ENCODE results near the gene PRR5L. TPM values are rescaled to one million over a fixed set of nuclear protein-coding genes. Genes with fewer than 3 reads are reported as not detected.
A peak's percentile ranks its signal among the peaks of the same experiment; 100 is the strongest.

The PRR5L gene
- total and polyA plus RNA-seq, 4 experiments from 2014 or later: 10.1 to 62.7 (median 39.7) TPM

DNA sequence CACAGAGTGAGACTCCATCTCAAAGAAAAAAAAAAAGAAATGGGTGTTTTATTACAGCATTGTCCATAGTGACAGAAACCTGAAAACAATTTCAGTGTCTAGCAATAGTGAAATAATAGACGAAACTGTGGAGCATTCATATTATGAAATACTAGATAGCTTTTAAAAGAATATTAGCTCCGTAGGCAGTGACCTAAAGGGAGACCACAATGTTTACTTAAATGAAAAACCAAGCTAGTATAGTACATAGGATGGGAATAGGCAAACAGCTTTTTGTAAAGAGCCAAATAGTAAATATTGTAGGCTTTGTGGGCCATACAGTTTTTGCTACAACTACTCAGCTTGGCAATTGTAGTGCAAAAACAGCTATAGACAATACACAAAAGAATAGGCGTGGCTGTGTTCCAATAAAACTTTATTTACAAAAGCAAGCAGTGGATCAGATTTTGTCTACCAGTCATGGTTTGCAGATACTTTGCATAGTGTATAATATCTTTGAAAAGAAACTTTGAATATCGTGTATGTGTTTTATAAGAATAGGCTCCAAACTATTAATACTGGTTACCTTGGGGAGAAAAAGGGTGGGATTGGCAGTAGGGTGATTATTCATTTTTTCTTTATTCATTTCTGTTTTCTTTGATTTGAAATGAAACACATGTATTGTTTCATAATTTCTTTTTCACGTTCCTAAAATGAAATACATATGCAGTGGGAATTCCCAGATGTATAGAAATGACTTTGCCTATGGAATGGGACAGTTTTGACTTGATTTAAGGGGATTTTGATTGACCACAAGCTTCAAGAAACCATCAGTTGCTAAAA is 50.7 kb downstream of the PRR5L start:
- DNase-seq: no peak
- no peak overlapping the region for H3K4me3 Mint-ChIP-seq
- no peaks in the 10 kb centered on the region for H3K36me3 ChIP-seq (ENCODE audit: insufficient read depth, low read length)

DNA sequence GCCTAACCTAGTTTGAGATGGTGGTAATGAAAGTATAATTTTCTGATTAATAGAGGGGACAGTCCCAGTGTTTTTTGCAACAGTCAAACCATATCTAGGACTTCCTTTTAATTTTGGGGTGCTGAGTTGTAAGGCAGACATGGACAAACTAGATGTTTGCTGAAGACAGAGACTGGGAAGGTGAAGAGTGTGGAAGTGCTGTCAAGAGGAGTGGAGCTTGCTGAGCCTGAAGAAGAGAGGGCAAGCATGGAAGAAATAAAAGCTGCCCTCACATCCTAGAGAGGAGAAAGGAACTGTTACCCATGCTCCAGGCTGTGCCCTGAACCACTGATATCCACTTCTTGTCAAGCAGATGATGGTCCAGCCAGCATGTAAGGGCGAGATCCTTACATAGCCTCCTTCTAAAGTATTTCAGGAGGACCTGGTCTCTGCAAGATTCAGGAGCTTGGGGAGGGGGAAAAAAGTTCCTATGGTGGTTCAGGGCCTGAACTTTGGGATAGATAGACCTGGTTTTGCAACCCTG is 51.4 kb downstream of the PRR5L start:
- Mint-ChIP-seq H3K36me3 (no peaks in the 10 kb centered on the region), H3K4me1 (peaks cover 3 to 13% (median 8%) of the 10 kb centered on the region in 4 donors), H3K27ac (no peak overlapping the region), H3K9me3 (no peaks in the 10 kb centered on the region), H3K4me3 (no peak overlapping the region), H3K27me3 (peaks cover 0 to 5% of the 10 kb centered on the region in 2 donors)
- Histone ChIP-seq H3K36me3 (ENCODE audit: insufficient read depth, low read length) (no peaks in the 10 kb centered on the region), H3K4me1 (ENCODE audit: insufficient read depth, low read length) (peaks cover 3% of the 10 kb centered on the region), H3K27me3 (ENCODE audit: insufficient read depth, low read length) (no peaks in the 10 kb centered on the region), H3K27ac (ENCODE audit: low read depth, low read length) (no peak overlapping the region), H3K9me3 (ENCODE audit: control insufficient read depth in 1 of 2, low read length in 2 of 2) (no peaks in the 10 kb centered on the region), H3K4me3 (ENCODE audit: low read length in 2 of 2) (no peak overlapping the region)
- CTCF ChIA-PET (ENCODE audit: partially characterized antibody): interaction anchor here (2.0 to 3.6 kb wide), 2 partner anchors 13 to 131 kb away, joined by 5 to 10 read pairs; no protein-coding TSS in a partner anchor
- intact Hi-C loops (cut with micrococcal nuclease): no loop called here
- no peak for DNase-seq
- POLR2A ChIA-PET (ENCODE audit: partially characterized antibody): no interaction called here

More for the DNA sequence above, 50.7 kb downstream of the PRR5L start:
- Mint-ChIP-seq H3K9me3 (no peaks in the 10 kb centered on the region), H3K4me1 (peaks cover 0 to 8% (median 3%) of the 10 kb centered on the region in 4 donors), H3K27ac (no peak overlapping the region), H3K36me3 (no peaks in the 10 kb centered on the region), H3K27me3 (peaks cover 3 to 10% of the 10 kb centered on the region in 2 donors)
- H3K4me1 ChIP-seq (ENCODE audit: insufficient read depth, low read length): no peaks in the 10 kb centered on the region
- intact Hi-C loops (cut with micrococcal nuclease): no loop called here
- H3K4me3 ChIP-seq (ENCODE audit: low read length in 2 of 2): no peak overlapping the region
- CTCF ChIA-PET (ENCODE audit: partially characterized antibody): interaction anchor here (1.3 to 3.6 kb wide), 3 partner anchors 12 to 146 kb away, joined by 5 to 10 read pairs (median 7); no protein-coding TSS in a partner anchor
- H3K27ac ChIP-seq (ENCODE audit: low read depth, low read length): no peak overlapping the region
- H3K9me3 ChIP-seq (ENCODE audit: control insufficient read depth in 1 of 2, low read length in 2 of 2): no peaks in the 10 kb centered on the region
- POLR2A ChIA-PET (ENCODE audit: partially characterized antibody): no interaction called here
- H3K27me3 ChIP-seq (ENCODE audit: insufficient read depth, low read length): no peaks in the 10 kb centered on the region

DNA sequence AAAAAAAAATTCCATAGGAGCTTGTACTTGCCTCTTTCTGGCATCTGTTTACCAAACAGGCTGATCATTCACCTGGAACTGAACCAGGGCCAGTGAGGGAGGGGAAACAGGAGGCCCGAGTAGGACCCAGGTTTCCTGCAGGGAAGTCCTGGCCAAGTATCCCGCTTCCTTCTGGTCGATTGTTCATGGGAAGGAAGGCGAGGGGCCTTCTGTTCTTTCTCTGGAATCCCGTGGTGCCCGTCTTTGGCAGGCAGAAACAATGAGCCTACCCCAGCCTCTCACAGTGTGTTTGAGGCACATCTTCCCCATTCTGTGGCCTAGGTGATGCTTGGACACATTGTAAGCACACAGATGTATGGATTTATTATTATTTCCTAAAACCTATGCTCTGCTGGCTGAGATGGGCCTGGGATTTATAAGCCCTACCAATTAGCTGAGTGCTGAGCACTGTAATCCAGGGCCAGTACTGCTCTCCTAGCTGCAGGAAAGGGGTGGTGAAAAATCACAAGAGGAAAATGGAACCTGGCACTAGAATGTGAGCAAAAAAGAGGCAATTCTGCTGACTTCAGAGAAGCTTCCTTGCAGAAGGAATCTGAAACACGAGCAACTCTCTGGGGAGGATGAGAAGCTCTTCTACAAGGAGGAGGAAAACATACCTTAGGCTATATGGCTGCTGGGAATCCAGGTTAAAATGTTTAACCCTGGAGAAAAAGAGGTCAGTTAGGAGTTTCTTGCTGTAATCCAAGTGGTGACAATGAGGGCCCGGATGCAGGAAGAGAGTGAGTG is 53.5 kb downstream of the PRR5L start:
- no peaks in the 10 kb centered on the region for H3K36me3 ChIP-seq (ENCODE audit: insufficient read depth, low read length)
- no peak overlapping the region for H3K4me3 ChIP-seq (ENCODE audit: low read length in 2 of 2)
- Mint-ChIP-seq H3K4me3 (no peak overlapping the region), H3K4me1 (peaks cover 20 to 34% (median 26%) of the 10 kb centered on the region in 4 donors), H3K36me3 (no peaks in the 10 kb centered on the region), H3K27ac (peak overlapping the region in 1 of 7 donors; percentile 70), H3K9me3 (no peaks in the 10 kb centered on the region), H3K27me3 (peaks cover under 1 to 2% of the 10 kb centered on the region in 2 donors)
- no peak overlapping the region for H3K27ac ChIP-seq (ENCODE audit: low read depth, low read length)
- intact Hi-C loops (cut with micrococcal nuclease): loop anchor here (10.0 kb wide), 1 partner anchor 55 kb away; no protein-coding TSS in a partner anchor
- ChIA-PET CTCF (ENCODE audit: partially characterized antibody) (interaction anchor here (1.5 to 3.6 kb wide), 5 partner anchors 32 to 160 kb away, joined by 4 to 11 read pairs (median 4); partner anchors contain the start of gene TRAF6), POLR2A (ENCODE audit: partially characterized antibody) (no interaction called here)
- H3K9me3 ChIP-seq (ENCODE audit: control insufficient read depth in 1 of 2, low read length in 2 of 2): no peaks in the 10 kb centered on the region
- no peak for DNase-seq
- no peaks in the 10 kb centered on the region for H3K27me3 ChIP-seq (ENCODE audit: insufficient read depth, low read length)
- H3K4me1 ChIP-seq (ENCODE audit: insufficient read depth, low read length): peaks cover 24% of the 10 kb centered on the region

DNA sequence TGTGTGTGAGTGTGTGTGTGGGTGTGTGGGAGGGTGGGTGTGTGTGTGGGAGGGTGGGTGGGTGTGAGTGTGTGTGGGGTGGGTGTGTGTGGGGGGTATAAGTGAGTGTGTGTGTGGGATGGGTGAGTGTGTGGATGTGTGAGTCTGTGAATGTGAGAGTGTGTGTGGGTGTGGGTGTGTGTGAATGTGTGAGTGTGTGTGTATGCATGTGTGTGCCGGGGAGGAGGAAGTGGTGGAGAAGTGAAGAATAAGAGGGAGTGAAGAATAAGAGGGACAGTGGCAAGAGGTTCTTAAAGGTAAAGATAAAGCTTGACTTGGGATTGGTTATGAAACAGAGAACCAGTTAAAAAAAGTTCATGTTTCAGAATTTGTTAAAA is 54.0 kb downstream of the PRR5L start:
- Histone ChIP-seq H3K27me3 (ENCODE audit: insufficient read depth, low read length) (no peaks in the 10 kb centered on the region), H3K9me3 (ENCODE audit: control insufficient read depth in 1 of 2, low read length in 2 of 2) (no peaks in the 10 kb centered on the region), H3K36me3 (ENCODE audit: insufficient read depth, low read length) (no peaks in the 10 kb centered on the region), H3K4me3 (ENCODE audit: low read length in 2 of 2) (no peak overlapping the region), H3K4me1 (ENCODE audit: insufficient read depth, low read length) (peaks cover 28% of the 10 kb centered on the region), H3K27ac (ENCODE audit: low read depth, low read length) (no peak overlapping the region)
- peaks cover 2% of the 10 kb centered on the region in 2 donors for H3K27me3 Mint-ChIP-seq
- peaks cover 21 to 40% (median 30%) of the 10 kb centered on the region in 4 donors for H3K4me1 Mint-ChIP-seq
- ChIA-PET POLR2A (ENCODE audit: partially characterized antibody) (no interaction called here), CTCF (ENCODE audit: partially characterized antibody) (interaction anchor here (3.6 kb wide), 1 partner anchor 129 kb away, joined by 10 read pairs; no protein-coding TSS in a partner anchor)
- no peaks in the 10 kb centered on the region for H3K9me3 Mint-ChIP-seq
- no peak overlapping the region for H3K4me3 Mint-ChIP-seq
- H3K27ac Mint-ChIP-seq: peak overlapping the region in 1 of 7 donors; percentile 70
- DNase-seq: no peak
- no peaks in the 10 kb centered on the region for H3K36me3 Mint-ChIP-seq
- intact Hi-C loops (cut with micrococcal nuclease): loop anchor here (10.0 kb wide), 1 partner anchor 55 kb away; no protein-coding TSS in a partner anchor

DNA sequence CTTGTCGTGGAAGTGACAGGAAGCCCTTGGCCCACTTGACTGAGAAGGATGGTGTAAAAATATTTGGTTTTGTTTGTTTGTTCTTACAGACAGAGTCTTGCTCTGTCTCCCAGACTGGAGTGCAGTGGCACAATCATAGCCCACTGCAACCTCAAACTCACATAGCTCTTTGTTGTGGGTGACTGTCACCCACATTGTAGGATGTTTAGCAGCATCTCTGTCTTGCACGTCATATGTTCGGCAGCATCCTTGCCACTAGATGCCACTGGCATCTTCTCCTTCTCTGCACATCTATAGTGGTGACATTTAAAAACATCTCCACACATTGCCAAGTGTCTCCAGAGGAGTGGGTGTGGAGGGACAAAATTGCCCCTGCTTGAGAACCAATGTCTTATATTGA is 56.8 kb downstream of the PRR5L start:
- Mint-ChIP-seq H3K9me3 (no peaks in the 10 kb centered on the region), H3K27ac (peak overlapping the region; percentile 72 to 88 (median 82)), H3K4me3 (peak overlapping the region in 4 of 8 donors; percentile 31 to 60 (median 44)), H3K36me3 (no peaks in the 10 kb centered on the region), H3K27me3 (peaks cover 2% of the 10 kb centered on the region in 2 donors), H3K4me1 (peaks cover 24 to 63% (median 45%) of the 10 kb centered on the region in 4 donors)
- intact Hi-C loops (cut with micrococcal nuclease): loop anchor here (1.0 to 10.0 kb wide), 7 partner anchors 24 to 139 kb away; no protein-coding TSS in a partner anchor
- ChIA-PET CTCF (ENCODE audit: partially characterized antibody) (interaction anchor here (0.6 to 6.8 kb wide), 45 partner anchors 11 to 157 kb away, joined by 3 to 131 read pairs (median 5); partner anchors contain the start of genes PRR5L and TRAF6), POLR2A (ENCODE audit: partially characterized antibody) (interaction anchor here (0.8 to 3.1 kb wide), 18 partner anchors 8 to 140 kb away, joined by 3 to 62 read pairs (median 4); no protein-coding TSS in a partner anchor)
- no peaks in the 10 kb centered on the region for H3K36me3 ChIP-seq (ENCODE audit: insufficient read depth, low read length)
- H3K4me1 ChIP-seq (ENCODE audit: insufficient read depth, low read length): peaks cover 50% of the 10 kb centered on the region
- peak; percentile 82 to 88 (median 84) for DNase-seq
- no peaks in the 10 kb centered on the region for H3K27me3 ChIP-seq (ENCODE audit: insufficient read depth, low read length)
- H3K9me3 ChIP-seq (ENCODE audit: control insufficient read depth in 1 of 2, low read length in 2 of 2): no peaks in the 10 kb centered on the region
- H3K27ac ChIP-seq (ENCODE audit: low read depth, low read length): no peak overlapping the region
- H3K4me3 ChIP-seq (ENCODE audit: low read length in 2 of 2): no peak overlapping the region

DNA sequence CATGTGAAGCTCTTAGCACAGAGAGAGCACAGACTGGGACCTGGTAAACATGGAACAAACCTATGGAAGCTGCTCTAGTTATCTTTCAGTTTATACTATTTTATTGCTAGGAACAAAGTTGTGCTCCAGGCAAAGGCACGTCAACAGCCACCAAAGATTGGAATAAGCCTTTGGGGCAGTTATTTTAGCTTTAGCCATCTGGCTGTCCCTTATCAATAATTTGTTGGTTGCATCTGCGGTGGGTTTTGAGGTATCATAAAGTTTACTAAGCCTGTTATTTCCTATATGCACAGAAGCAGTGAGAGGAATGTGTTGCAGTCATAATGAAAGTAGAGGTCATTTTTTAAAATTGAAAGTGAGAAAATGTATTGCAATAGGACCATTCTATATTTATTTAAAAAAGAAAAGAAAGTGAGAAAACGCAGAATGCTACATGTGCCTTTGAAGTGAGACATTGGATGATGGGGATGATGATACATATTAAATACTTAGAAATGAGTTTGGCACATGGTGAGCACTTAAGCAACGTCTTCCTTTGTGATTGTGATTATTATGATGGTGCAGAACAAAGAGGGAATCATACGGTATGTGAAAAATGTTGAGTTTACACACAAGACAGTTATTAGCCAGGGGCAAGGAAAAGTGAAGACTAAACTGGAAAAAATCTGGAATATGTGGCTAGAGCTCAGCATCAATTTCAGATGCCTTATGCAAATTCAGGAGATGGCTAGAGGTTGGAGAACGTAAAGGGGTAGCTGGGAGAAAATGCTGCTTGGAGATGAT is 58.3 kb downstream of the PRR5L start:
- H3K4me1 ChIP-seq (ENCODE audit: insufficient read depth, low read length): peaks cover 64% of the 10 kb centered on the region
- no peaks in the 10 kb centered on the region for H3K9me3 Mint-ChIP-seq
- POLR2A ChIA-PET (ENCODE audit: partially characterized antibody): interaction anchor here (1.0 to 3.1 kb wide), 8 partner anchors 19 to 139 kb away, joined by 3 to 62 read pairs (median 12); no protein-coding TSS in a partner anchor
- intact Hi-C loops (cut with micrococcal nuclease): loop anchor here (10.0 kb wide), 1 partner anchor 50 kb away; no protein-coding TSS in a partner anchor
- H3K4me3 Mint-ChIP-seq: peak overlapping the region in 5 of 8 donors; percentile 1 to 23 (median 14)
- peaks cover 29 to 78% (median 52%) of the 10 kb centered on the region in 4 donors for H3K4me1 Mint-ChIP-seq
- DNase-seq: no peak
- no peak overlapping the region for H3K27ac ChIP-seq (ENCODE audit: low read depth, low read length)
- peaks cover 2% of the 10 kb centered on the region in 2 donors for H3K27me3 Mint-ChIP-seq
- no peaks in the 10 kb centered on the region for H3K36me3 Mint-ChIP-seq
- no peaks in the 10 kb centered on the region for H3K9me3 ChIP-seq (ENCODE audit: control insufficient read depth in 1 of 2, low read length in 2 of 2)
- no peak overlapping the region for H3K4me3 ChIP-seq (ENCODE audit: low read length in 2 of 2)
- CTCF ChIA-PET (ENCODE audit: partially characterized antibody): interaction anchor here (0.8 to 6.8 kb wide), 20 partner anchors 10 to 156 kb away, joined by 3 to 131 read pairs (median 12); partner anchors contain the start of gene TRAF6
- no peaks in the 10 kb centered on the region for H3K36me3 ChIP-seq (ENCODE audit: insufficient read depth, low read length)
- peak overlapping the region in 5 of 7 donors; percentile 29 to 92 (median 76) for H3K27ac Mint-ChIP-seq
- H3K27me3 ChIP-seq (ENCODE audit: insufficient read depth, low read length): no peaks in the 10 kb centered on the region

Measured in CD4-positive, alpha-beta memory T cell (primary cell).